Measurements from ENCODE around the gene CCDC127.
"Not testable (repeated sequence)": the region's sequence is repeated elsewhere in the genome, so short reads cannot be mapped to it uniquely, and the experiment has no call there.

Gene CCDC127

GRCh38 chr5:252546-252945 is 34.6 kb upstream of the CCDC127 start:
- no peak for DNase-seq (ENCODE audit: low read depth)
- no peak overlapping the region for H3K4me3 ChIP-seq (ENCODE audit: low read depth, low read length)
- TF ChIP-seq, protein P1, sequence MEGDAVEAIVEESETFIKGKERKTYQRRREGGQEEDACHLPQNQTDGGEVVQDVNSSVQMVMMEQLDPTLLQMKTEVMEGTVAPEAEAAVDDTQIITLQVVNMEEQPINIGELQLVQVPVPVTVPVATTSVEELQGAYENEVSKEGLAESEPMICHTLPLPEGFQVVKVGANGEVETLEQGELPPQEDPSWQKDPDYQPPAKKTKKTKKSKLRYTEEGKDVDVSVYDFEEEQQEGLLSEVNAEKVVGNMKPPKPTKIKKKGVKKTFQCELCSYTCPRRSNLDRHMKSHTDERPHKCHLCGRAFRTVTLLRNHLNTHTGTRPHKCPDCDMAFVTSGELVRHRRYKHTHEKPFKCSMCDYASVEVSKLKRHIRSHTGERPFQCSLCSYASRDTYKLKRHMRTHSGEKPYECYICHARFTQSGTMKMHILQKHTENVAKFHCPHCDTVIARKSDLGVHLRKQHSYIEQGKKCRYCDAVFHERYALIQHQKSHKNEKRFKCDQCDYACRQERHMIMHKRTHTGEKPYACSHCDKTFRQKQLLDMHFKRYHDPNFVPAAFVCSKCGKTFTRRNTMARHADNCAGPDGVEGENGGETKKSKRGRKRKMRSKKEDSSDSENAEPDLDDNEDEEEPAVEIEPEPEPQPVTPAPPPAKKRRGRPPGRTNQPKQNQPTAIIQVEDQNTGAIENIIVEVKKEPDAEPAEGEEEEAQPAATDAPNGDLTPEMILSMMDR (IDR thresholded peaks at IDR 0.05; ENCODE audit: insufficient read depth, low read depth, low read length, missing control alignments) = no peak

DNA sequence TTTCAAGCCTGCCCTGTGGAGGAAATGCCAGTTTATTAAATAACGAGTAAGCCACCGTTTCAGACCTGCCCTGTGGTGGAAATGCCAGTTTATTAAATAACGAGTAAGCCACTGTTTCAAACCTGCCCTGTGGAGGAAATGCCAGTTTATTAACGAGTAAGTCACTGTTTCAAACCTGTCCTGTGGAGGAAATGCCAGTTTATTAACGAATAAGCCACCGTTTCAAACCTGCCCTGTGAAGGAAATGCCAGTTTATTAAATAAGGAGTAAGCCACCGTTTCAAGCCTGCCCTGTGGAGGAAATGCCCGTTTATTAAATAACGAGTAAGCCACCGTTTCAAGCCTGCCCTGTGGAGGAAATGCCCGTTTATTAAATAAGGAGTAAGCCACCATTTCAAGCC is 34.0 kb upstream of the CCDC127 start:
- not testable (repeated sequence) for H3K4me3 ChIP-seq (ENCODE audit: low read depth, low read length)

DNA sequence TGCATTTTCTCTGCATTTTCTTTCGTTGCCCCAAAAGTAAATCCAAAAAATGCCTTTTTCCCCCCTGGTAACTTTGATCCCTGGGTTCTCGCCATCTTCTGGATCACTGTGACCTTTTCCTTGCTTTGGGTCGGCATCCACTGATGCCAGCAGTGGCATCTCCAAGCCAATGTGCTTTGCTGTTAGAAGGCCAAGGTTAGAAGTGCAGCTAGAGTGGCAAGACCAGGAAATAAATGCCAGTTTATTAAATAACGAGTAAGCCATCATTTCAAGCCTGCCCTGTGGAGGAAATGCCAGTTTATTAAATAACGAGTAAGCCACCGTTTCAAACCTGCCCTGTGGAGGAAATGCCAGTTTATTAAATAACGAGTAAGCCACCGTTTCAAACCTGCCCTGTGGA is 33.6 kb upstream of the CCDC127 start:
- H3K4me3 ChIP-seq (ENCODE audit: low read depth, low read length); DNase-seq (ENCODE audit: low read depth): not testable (repeated sequence)

More for the DNA sequence above, 34.0 kb upstream of the CCDC127 start:
- DNase-seq (ENCODE audit: low read depth) = not testable (repeated sequence)

- DNase-seq (ENCODE audit: low read depth); H3K4me3 ChIP-seq (ENCODE audit: low read depth, low read length): not testable (repeated sequence)
These were observed 33.1 kb upstream of the CCDC127 start for GRCh38 chr5:251016-251415.

DNA sequence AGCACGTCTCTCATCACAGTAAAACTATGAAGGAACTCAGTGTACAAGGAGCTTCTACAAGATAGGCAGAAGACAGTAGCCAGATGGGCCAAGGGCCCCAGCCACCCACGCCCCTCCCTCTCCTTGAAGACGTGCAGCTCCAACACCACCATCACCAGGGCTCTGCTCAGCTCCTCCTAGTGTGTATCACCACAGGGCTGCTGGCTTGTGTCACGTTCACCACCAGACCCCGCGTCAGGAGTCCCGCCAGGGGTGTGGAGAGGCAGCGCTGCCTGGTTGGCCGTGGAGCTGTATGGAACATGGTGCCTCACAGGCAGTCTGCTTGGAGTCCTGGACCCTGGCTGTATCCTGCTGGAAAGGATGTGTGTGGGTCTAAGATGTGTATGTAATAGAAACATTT is 32.4 kb upstream of the CCDC127 start:
- not testable (repeated sequence) for DNase-seq (ENCODE audit: low read depth); H3K4me3 ChIP-seq (ENCODE audit: low read depth, low read length)

DNA sequence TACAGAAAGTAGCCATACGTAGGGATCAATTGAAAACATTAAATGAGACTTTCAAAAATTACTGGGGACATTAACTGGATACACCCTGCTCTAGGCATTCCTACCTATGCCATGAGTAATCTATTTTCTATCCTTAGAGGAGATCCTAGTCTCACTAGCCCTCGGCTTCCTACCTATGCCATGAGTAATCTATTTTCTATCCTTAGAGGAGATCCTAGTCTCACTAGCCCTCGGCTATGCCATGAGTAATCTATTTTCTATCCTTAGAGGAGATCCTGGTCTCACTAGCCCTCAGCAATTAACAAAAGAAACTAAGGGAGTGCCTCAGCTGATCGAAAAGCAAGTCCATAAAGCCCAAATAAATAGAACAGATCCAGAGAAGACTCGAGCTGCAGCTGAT is 27.8 kb upstream of the CCDC127 start:
- not testable (repeated sequence) for DNase-seq (ENCODE audit: low read depth); H3K4me3 ChIP-seq (ENCODE audit: low read depth, low read length)

GRCh38 chr5:243683-244367 is 25.9 kb upstream of the CCDC127 start:
- DNase-seq (ENCODE audit: low read depth); H3K4me3 ChIP-seq (ENCODE audit: low read depth, low read length): not testable (repeated sequence)

GRCh38 chr5:241045-241669 is 23.2 kb upstream of the CCDC127 start:
- DNase-seq (ENCODE audit: low read depth); H3K4me3 ChIP-seq (ENCODE audit: low read depth, low read length): not testable (repeated sequence)

DNA sequence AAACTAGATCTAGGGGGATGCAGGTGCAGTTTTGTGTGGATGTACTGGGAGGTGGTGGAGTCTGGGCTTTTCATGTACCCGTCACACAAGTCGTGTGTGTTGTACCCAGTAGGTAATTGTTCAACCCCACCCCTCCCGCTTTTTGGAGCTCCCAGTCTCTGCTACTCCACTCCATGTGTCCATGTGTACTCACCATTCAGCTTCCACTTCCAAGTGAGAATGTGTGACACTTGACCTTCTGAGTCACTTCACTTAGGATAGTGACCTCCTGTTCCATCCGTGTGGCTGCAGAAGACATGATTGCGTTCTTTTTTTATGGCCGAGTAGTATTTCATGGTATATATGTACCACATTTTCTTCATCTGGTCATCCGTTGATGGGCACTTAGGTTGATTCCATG is 22.6 kb upstream of the CCDC127 start:
- not testable (repeated sequence) for DNase-seq (ENCODE audit: low read depth); H3K4me3 ChIP-seq (ENCODE audit: low read depth, low read length)

DNA sequence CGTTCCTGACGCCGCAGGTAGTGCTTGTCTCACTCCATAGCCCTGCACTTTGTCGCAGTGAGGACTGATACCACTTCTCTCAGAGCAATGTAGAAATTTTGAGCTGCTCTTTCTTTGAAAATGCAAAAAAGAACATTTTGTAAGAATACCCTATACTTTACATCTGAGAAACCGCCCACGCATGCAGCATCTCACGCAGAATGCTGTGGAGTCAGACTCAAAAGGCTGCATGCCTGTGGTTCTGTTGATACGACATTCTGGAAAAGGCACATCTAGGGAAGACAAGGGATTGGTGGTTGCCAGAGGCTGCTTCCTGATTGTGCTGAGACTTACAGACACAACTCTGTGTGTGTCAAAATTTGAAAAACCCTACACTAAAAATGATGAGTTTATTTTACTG is 20.0 kb upstream of the CCDC127 start:
- H3K4me3 ChIP-seq (ENCODE audit: low read depth, low read length); DNase-seq (ENCODE audit: low read depth): not testable (repeated sequence)

- not testable (repeated sequence) for DNase-seq (ENCODE audit: low read depth); H3K4me3 ChIP-seq (ENCODE audit: low read depth, low read length)
These were observed 17.6 kb upstream of the CCDC127 start for GRCh38 chr5:235527-235926.

DNA sequence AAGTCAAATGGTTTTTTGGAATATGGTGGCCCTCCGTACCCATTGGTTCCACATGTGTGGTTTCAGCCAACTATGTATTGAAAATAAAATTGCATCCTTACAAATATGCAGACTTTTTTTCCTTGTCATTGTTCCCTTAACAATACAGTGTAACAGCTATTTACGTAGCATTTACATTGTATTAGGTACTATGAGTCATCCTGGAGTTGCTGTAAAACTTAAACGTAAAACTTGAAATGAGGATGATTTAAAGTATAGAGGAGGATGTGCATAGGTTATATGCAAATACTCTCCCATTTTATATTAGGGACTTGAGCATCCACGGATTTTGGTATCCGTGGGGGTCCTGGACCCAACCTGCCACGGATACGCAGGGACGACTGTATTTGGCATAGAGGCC is 16.5 kb upstream of the CCDC127 start:
- H3K4me3 ChIP-seq (ENCODE audit: low read depth, low read length) = no peak overlapping the region
- no peak for DNase-seq (ENCODE audit: low read depth)
- TF ChIP-seq, protein P1 (IDR thresholded peaks at IDR 0.05; ENCODE audit: insufficient read depth, low read depth, low read length, missing control alignments) = no peak

DNA sequence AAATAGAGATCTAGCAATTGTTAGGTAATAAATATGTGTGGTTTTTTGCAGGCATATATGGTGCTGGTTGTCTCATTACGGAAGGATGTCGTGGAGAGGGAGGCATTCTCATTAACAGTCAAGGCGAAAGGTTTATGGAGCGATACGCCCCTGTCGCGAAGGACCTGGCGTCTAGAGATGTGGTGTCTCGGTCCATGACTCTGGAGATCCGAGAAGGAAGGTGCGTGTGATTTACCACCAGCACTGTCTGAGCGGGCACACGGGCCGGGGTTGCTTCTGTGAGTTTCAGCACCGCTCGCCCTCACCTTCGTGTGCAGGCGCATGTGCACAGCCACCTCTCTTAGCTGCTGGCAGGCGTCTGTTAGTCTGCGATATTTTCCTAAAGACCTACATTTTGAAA is 15.5 kb upstream of the CCDC127 start:
- DNase-seq (ENCODE audit: low read depth); H3K4me3 ChIP-seq (ENCODE audit: low read depth, low read length): not testable (repeated sequence)

Data from GM12865 (cell line).